MV-4-11 (cell line): ENCODE results near the gene RNF19B.
"Not testable (repeated sequence)": the region's sequence is repeated elsewhere in the genome, so short reads cannot be mapped to it uniquely, and the experiment has no call there.

ENCODE experiments used
- DNase-seq: peaks from one replicate; lab custom pipeline; 2025; lab: John Stamatoyannopoulos, UW

RNF19B gene

GRCh38 chr1:32991819-32992488 lies 27.3 kb upstream of the RNF19B start:
- no peak for DNase-seq

- DNase-seq, result no peak
These were observed 26.8 kb upstream of the RNF19B start for GRCh38 chr1:32991386-32991785.

GRCh38 chr1:32990887-32991286 lies 26.3 kb upstream of the RNF19B start:
- no peak for DNase-seq

GRCh38 chr1:32989160-32990050 lies 24.8 kb upstream of the RNF19B start:
- peak; percentile 91 for DNase-seq

- DNase-seq, result no peak
These were observed 24.1 kb upstream of the RNF19B start for GRCh38 chr1:32988665-32989064.

- DNase-seq, result no peak
These were observed 20.6 kb upstream of the RNF19B start for GRCh38 chr1:32985226-32985625.

- peak; percentile 8 for DNase-seq
These were observed 20.0 kb upstream of the RNF19B start for GRCh38 chr1:32984455-32985171.

- DNase-seq, result no peak
These were observed 19.5 kb upstream of the RNF19B start for GRCh38 chr1:32984090-32984454.

- no peak for DNase-seq
These were observed 18.4 kb upstream of the RNF19B start for GRCh38 chr1:32983020-32983419.

GRCh38 chr1:32981003-32981901 lies 16.6 kb upstream of the RNF19B start:
- DNase-seq, result peak; percentile 99

- DNase-seq, result no peak
These were observed 15.5 kb upstream of the RNF19B start for GRCh38 chr1:32980080-32980479.

GRCh38 chr1:32978854-32979253 lies 14.2 kb upstream of the RNF19B start:
- no peak for DNase-seq

- DNase-seq, result no peak
These were observed 13.0 kb upstream of the RNF19B start for GRCh38 chr1:32977546-32978087.

- DNase-seq, result not testable (repeated sequence)
These were observed 10.4 kb upstream of the RNF19B start for GRCh38 chr1:32975055-32975454.

- not testable (repeated sequence) for DNase-seq
These were observed 8.8 kb upstream of the RNF19B start for GRCh38 chr1:32973458-32973857.

- no peak for DNase-seq
These were observed 8.3 kb upstream of the RNF19B start for GRCh38 chr1:32972814-32973428.

GRCh38 chr1:32971576-32971975 lies 7.0 kb upstream of the RNF19B start:
- DNase-seq, result no peak

GRCh38 chr1:32971156-32971555 lies 6.5 kb upstream of the RNF19B start:
- DNase-seq, result no peak

- no peak for DNase-seq
These were observed 5.0 kb upstream of the RNF19B start for GRCh38 chr1:32969566-32969965.

GRCh38 chr1:32967888-32968568 lies 3.4 kb upstream of the RNF19B start:
- DNase-seq, result no peak
